ENCODE measurements around the gene HOXD4. TPM values are rescaled to one million over a fixed set of nuclear protein-coding genes. Genes with fewer than 3 reads are reported as not detected.

The HOXD4 gene
- total RNA-seq, 3 donors from 2014 or later = not detected

GRCh38 chr2:176172007-176172894 lies 20.9 kb downstream of the HOXD4 start:
- H3K36me3 Mint-ChIP-seq (ENCODE audit: insufficient read depth) = no peaks in the 10 kb centered on the region
- DNase-seq (no peak), ATAC-seq (no peak)
- no peaks in the 10 kb centered on the region for H3K9me3 Mint-ChIP-seq
- H3K27me3 Mint-ChIP-seq (ENCODE audit: low read depth) = peaks cover 90% of the 10 kb centered on the region
- peaks cover 6% of the 10 kb centered on the region for H3K4me1 Mint-ChIP-seq (ENCODE audit: low read depth)
- no peak overlapping the region for H3K4me3 Mint-ChIP-seq

- DNase-seq (no peak), ATAC-seq (no peak)
- Mint-ChIP-seq H3K4me1 (ENCODE audit: low read depth) (peaks cover 6% of the 10 kb centered on the region), H3K4me3 (no peak overlapping the region), H3K9me3 (no peaks in the 10 kb centered on the region), H3K36me3 (ENCODE audit: insufficient read depth) (no peaks in the 10 kb centered on the region), H3K27me3 (ENCODE audit: low read depth) (peaks cover 90% of the 10 kb centered on the region)
Measured at GRCh38 chr2:176172895-176173566, 21.7 kb downstream of the HOXD4 start.

- DNase-seq (no peak), ATAC-seq (no peak)
- H3K4me3 Mint-ChIP-seq = no peak overlapping the region
- no peaks in the 10 kb centered on the region for H3K9me3 Mint-ChIP-seq
- H3K27me3 Mint-ChIP-seq (ENCODE audit: low read depth) = peaks cover 92% of the 10 kb centered on the region
- H3K36me3 Mint-ChIP-seq (ENCODE audit: insufficient read depth) = no peaks in the 10 kb centered on the region
- H3K4me1 Mint-ChIP-seq (ENCODE audit: low read depth) = peaks cover 6% of the 10 kb centered on the region
Measured at GRCh38 chr2:176173567-176174381, 22.4 kb downstream of the HOXD4 start.

GRCh38 chr2:176174382-176174823 lies 23.1 kb downstream of the HOXD4 start:
- no peaks in the 10 kb centered on the region for H3K9me3 Mint-ChIP-seq
- H3K36me3 Mint-ChIP-seq (ENCODE audit: insufficient read depth) = no peaks in the 10 kb centered on the region
- H3K4me3 Mint-ChIP-seq = no peak overlapping the region
- no peak for DNase-seq
- peaks cover 6% of the 10 kb centered on the region for H3K4me1 Mint-ChIP-seq (ENCODE audit: low read depth)
- ATAC-seq = no peak
- peaks cover 92% of the 10 kb centered on the region for H3K27me3 Mint-ChIP-seq (ENCODE audit: low read depth)

- Mint-ChIP-seq H3K36me3 (ENCODE audit: insufficient read depth) (no peaks in the 10 kb centered on the region), H3K9me3 (no peaks in the 10 kb centered on the region), H3K27me3 (ENCODE audit: low read depth) (peaks cover 92% of the 10 kb centered on the region), H3K4me3 (no peak overlapping the region), H3K4me1 (ENCODE audit: low read depth) (peaks cover 6% of the 10 kb centered on the region)
- ATAC-seq (peak; percentile 19 to 30), DNase-seq (no peak)
Measured at GRCh38 chr2:176174824-176175708, 23.7 kb downstream of the HOXD4 start.

DNA sequence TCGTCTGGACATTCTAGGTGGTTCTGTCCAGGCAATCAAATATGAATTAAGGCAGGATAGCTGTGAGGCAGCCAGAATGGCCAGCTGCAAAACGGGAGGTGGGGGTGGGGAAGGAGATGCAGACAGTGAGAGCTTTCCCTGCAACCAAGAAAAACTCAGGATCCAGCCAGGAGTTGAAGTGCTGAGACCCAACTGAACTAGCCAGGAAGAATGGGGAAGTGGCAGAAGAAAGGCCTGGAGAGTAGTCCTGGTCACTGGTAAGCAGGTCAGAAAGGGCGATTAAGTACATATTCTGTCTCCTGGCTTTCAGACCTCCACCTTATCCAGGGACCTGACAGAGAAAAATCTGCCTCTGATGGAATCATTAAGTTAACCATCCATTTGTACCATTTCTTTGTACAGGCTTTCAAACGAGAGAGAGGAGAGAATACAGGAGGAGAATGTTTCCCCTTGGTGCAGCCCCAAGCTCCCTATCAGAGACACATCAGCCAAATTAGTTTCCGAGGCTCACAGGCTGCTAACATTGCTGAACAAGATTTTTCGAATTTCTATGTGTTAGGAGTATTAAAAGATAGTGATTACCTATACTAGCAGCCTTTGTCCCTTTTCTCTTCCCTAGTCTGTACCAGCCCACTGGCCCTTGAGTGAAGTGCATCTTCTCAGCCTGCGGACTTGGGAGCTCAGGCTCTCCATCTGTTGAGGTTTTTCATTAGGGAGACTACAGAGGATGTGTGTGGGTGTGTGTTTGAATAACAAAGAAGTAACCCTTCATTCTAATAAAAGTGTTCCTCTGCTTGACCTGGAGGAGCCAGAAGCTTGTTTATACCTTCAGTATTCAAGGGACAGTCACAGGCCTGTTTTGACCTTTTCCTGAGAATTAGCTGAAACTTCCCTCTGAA lies 24.6 kb downstream of the HOXD4 start:
- H3K4me3 Mint-ChIP-seq = no peak overlapping the region
- ATAC-seq (no peak), DNase-seq (no peak)
- H3K9me3 Mint-ChIP-seq = no peaks in the 10 kb centered on the region
- H3K4me1 Mint-ChIP-seq (ENCODE audit: low read depth) = peaks cover 6% of the 10 kb centered on the region
- H3K27me3 Mint-ChIP-seq (ENCODE audit: low read depth) = peaks cover 93% of the 10 kb centered on the region
- H3K36me3 Mint-ChIP-seq (ENCODE audit: insufficient read depth) = no peaks in the 10 kb centered on the region

DNA sequence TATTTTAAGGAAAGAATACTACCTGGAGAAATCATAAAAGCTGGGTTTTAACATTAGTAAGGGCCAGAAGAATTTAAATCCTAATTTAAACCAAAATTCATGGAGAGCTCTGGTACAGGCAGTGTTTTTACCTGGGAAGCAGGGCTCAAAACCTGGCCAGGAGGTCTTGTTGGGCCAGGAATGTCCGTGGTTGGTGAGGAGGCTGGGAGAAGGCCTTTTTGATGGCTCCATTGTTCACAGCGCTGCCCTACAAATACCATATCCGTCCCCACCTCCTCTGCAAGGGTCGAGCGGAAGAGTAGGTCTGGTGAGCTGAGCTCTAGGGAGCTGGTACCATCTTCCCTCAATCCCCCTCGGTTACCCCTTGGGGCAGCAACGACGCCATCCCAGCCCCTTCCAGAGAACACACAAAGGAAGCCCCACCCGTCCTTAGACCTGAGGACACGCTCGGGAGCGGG lies 26.3 kb downstream of the HOXD4 start:
- Mint-ChIP-seq H3K36me3 (ENCODE audit: insufficient read depth) (no peaks in the 10 kb centered on the region), H3K4me3 (no peak overlapping the region), H3K27me3 (ENCODE audit: low read depth) (peaks cover 87% of the 10 kb centered on the region), H3K4me1 (ENCODE audit: low read depth) (peaks cover 6% of the 10 kb centered on the region), H3K9me3 (no peaks in the 10 kb centered on the region)
- DNase-seq (no peak), ATAC-seq (no peak)

DNA sequence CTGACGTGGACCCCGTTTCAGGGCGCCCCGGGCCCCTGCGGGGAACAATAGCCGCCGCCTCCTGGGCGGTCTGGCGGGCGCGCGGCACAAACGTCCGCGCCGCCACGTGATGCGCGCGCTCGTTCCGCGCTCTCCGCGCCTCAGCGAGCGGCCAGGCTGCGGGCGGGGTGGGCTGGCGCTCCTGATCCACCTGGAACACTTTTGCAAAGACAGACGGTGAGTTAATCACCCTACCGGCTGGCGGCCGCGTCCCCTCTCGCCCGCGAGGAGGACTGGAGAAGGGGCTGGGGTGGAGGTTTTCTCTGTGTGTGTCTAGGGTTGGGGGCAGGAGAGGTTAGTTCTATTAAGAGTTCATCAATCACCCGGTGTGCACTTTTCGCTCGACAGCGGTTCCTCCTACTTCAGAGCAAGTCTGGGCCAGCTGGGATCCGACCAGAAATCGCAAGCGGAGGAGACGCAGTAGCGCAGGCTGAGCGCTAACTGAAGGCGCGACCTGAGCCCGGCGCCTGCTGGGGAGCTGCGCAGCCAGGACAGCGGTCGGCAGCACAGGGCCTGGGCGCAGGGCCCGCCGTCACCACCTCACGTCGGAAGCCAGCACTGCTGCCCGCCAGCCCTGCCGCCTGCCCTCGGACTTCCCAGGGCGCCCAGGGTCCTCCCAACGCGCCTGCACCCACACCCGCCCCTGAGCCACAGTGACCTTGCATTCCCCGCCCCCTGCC lies 26.8 kb downstream of the HOXD4 start:
- Mint-ChIP-seq H3K36me3 (ENCODE audit: insufficient read depth) (no peaks in the 10 kb centered on the region), H3K4me3 (no peak overlapping the region), H3K4me1 (ENCODE audit: low read depth) (peaks cover 6% of the 10 kb centered on the region), H3K27me3 (ENCODE audit: low read depth) (peaks cover 83% of the 10 kb centered on the region), H3K9me3 (no peaks in the 10 kb centered on the region)
- ATAC-seq (peak; percentile 28 to 52), DNase-seq (no peak)

GRCh38 chr2:176178757-176179295 lies 27.5 kb downstream of the HOXD4 start:
- ATAC-seq = no peak
- H3K4me3 Mint-ChIP-seq = no peak overlapping the region
- no peaks in the 10 kb centered on the region for H3K9me3 Mint-ChIP-seq
- DNase-seq = no peak
- H3K27me3 Mint-ChIP-seq (ENCODE audit: low read depth) = peaks cover 84% of the 10 kb centered on the region
- peaks cover 5% of the 10 kb centered on the region for H3K4me1 Mint-ChIP-seq (ENCODE audit: low read depth)
- no peaks in the 10 kb centered on the region for H3K36me3 Mint-ChIP-seq (ENCODE audit: insufficient read depth)

- Mint-ChIP-seq H3K4me1 (ENCODE audit: low read depth) (no peaks in the 10 kb centered on the region), H3K4me3 (no peak overlapping the region)
- ATAC-seq = no peak
Measured at GRCh38 chr2:176181551-176181950, 30.2 kb downstream of the HOXD4 start.

GRCh38 chr2:176182671-176183070 lies 31.3 kb downstream of the HOXD4 start:
- Mint-ChIP-seq H3K4me1 (ENCODE audit: low read depth) (peaks cover 5% of the 10 kb centered on the region), H3K4me3 (no peak overlapping the region), H3K36me3 (ENCODE audit: insufficient read depth) (no peaks in the 10 kb centered on the region), H3K27me3 (ENCODE audit: low read depth) (peaks cover 77% of the 10 kb centered on the region), H3K9me3 (no peaks in the 10 kb centered on the region)
- DNase-seq (no peak), ATAC-seq (no peak)

More at GRCh38 chr2:176181551-176181950, 30.2 kb downstream of the HOXD4 start:
- Mint-ChIP-seq H3K36me3 (ENCODE audit: insufficient read depth) (no peaks in the 10 kb centered on the region), H3K27me3 (ENCODE audit: low read depth) (peaks cover 77% of the 10 kb centered on the region), H3K9me3 (no peaks in the 10 kb centered on the region)
- DNase-seq = no peak

GRCh38 chr2:176184749-176185148 lies 33.4 kb downstream of the HOXD4 start:
- peaks cover 71% of the 10 kb centered on the region for H3K27me3 Mint-ChIP-seq (ENCODE audit: low read depth)
- no peak for DNase-seq
- ATAC-seq = no peak
- H3K9me3 Mint-ChIP-seq = no peaks in the 10 kb centered on the region
- no peaks in the 10 kb centered on the region for H3K36me3 Mint-ChIP-seq (ENCODE audit: insufficient read depth)
- H3K4me1 Mint-ChIP-seq (ENCODE audit: low read depth) = peaks cover 16% of the 10 kb centered on the region
- no peak overlapping the region for H3K4me3 Mint-ChIP-seq
